Astrocyte (in vitro differentiated cells and primary cell): ENCODE results near the gene FRMD4A. TPM values are rescaled to one million over a fixed set of nuclear protein-coding genes. Genes with fewer than 3 reads are reported as not detected.

ENCODE experiments used
- DNase-seq: peaks from one replicate; pipeline ENCODE4 v3.0.0-alpha.2; 2010; ENCODE audit warnings: low read depth
- FAIRE-seq: peaks from 2 replicates; lab custom pipeline; 2011; peaks lifted over from hg19 to GRCh38; lab: Jason Lieb, UNC
- H2AFZ ChIP-seq: 2 replicates; pipeline ENCODE4 v1.6.0; 2012; ENCODE audit warnings: low read depth, low read length, inconsistent platforms
- H3K27ac ChIP-seq: 2 replicates; pipeline ENCODE4 v1.5.1; 2011; ENCODE audit warnings: low read depth, low read length, inconsistent platforms
- H3K27me3 ChIP-seq: 2 replicates; pipeline ENCODE4 v1.6.0; 2011; ENCODE audit warnings: low read length, inconsistent platforms; ENCODE audit not compliant: insufficient read depth
- H3K36me3 ChIP-seq: 2 replicates; pipeline ENCODE4 v1.5.1; 2011; ENCODE audit warnings: low read length, inconsistent platforms; ENCODE audit not compliant: insufficient read depth
- H3K4me1 ChIP-seq: 2 replicates; pipeline ENCODE4 v1.5.1; 2011; ENCODE audit warnings: low read length, inconsistent platforms; ENCODE audit not compliant: insufficient read depth
- H3K4me2 ChIP-seq: 2 replicates; pipeline ENCODE4 v1.6.0; 2012; ENCODE audit warnings: low read length, inconsistent platforms
- H3K4me3 ChIP-seq: 2 replicates; pipeline ENCODE4 v1.5.1; 2011; ENCODE audit warnings: low read depth, mild to moderate bottlenecking, low read length, inconsistent platforms; ENCODE audit not compliant: insufficient read depth
- H3K79me2 ChIP-seq: 2 replicates; pipeline ENCODE4 v1.6.0; 2012; ENCODE audit warnings: mild to moderate bottlenecking, low read length, inconsistent platforms; ENCODE audit not compliant: insufficient read depth
- H3K9ac ChIP-seq: 2 replicates; pipeline ENCODE4 v1.6.0; 2012; ENCODE audit warnings: mild to moderate bottlenecking, low read length, inconsistent platforms
- H3K9me3 ChIP-seq: 2 replicates; pipeline ENCODE4 v1.5.1; 2012; ENCODE audit warnings: low read depth, mild to moderate bottlenecking, low read length, inconsistent platforms; ENCODE audit not compliant: insufficient read depth
- H4K20me1 ChIP-seq: 2 replicates; pipeline ENCODE4 v1.6.0; 2012; ENCODE audit warnings: low read length, inconsistent platforms; ENCODE audit not compliant: insufficient read depth
- H3K27ac Mint-ChIP-seq: one replicate; pipeline ENCODE4 v1.8.0; 2021; ENCODE audit warnings: mild to moderate bottlenecking, mixed read lengths; ENCODE audit not compliant: unreplicated experiment
- H3K27me3 Mint-ChIP-seq: one replicate; pipeline ENCODE4 v1.8.0; 2021; ENCODE audit warnings: low read depth, mixed read lengths; ENCODE audit not compliant: unreplicated experiment
- H3K36me3 Mint-ChIP-seq: one replicate; pipeline ENCODE4 v1.8.0; 2021; ENCODE audit warnings: low read depth, mixed read lengths; ENCODE audit not compliant: unreplicated experiment
- H3K4me1 Mint-ChIP-seq: one replicate; pipeline ENCODE4 v1.8.0; 2021; ENCODE audit warnings: low read depth, mixed read lengths; ENCODE audit not compliant: unreplicated experiment
- H3K4me3 Mint-ChIP-seq: one replicate; pipeline ENCODE4 v1.8.0; 2021; ENCODE audit warnings: mild to moderate bottlenecking, moderate library complexity, mixed read lengths; ENCODE audit not compliant: unreplicated experiment
- H3K9me3 Mint-ChIP-seq: one replicate; pipeline ENCODE4 v1.8.0; 2021; ENCODE audit warnings: mild to moderate bottlenecking, mixed read lengths; ENCODE audit not compliant: unreplicated experiment
- CTCF ChIP-seq: IDR thresholded peaks from 2 replicates; pipeline ENCODE4 v1.5.1; 2011; ENCODE audit warnings: low read depth, mild to moderate bottlenecking, inconsistent platforms, low read length, moderate library complexity; ENCODE audit not compliant: insufficient read depth
- EZH2 ChIP-seq: IDR thresholded peaks from 2 replicates; pipeline ENCODE4 v1.6.1; 2012; ENCODE audit warnings: mild to moderate bottlenecking, low read length, inconsistent platforms; ENCODE audit not compliant: insufficient read depth
- total RNA-seq: library from RNA; stranded (reverse); gene quantifications from 2 replicates; pipeline ENCODE4 v1.2.1, GENCODE V29; 2021

Gene FRMD4A
- total RNA-seq, 1 donor from 2014 or later: 82.5 TPM

- Histone ChIP-seq H3K4me2 (no peak overlapping the region), H3K27ac (no peak overlapping the region), H3K79me2 (no peaks in the 10 kb centered on the region), H4K20me1 (no peaks in the 10 kb centered on the region), H3K27me3 (no peaks in the 10 kb centered on the region), H3K9ac (no peak overlapping the region), H3K9me3 (no peaks in the 10 kb centered on the region), H3K4me3 (no peak overlapping the region), H2AFZ (no peak overlapping the region), H3K36me3 (peaks cover 12% of the 10 kb centered on the region), H3K4me1 (no peaks in the 10 kb centered on the region)
- H3K36me3 Mint-ChIP-seq: peaks cover 5% of the 10 kb centered on the region
- FAIRE-seq (no peak), DNase-seq (no peak)
- no peaks in the 10 kb centered on the region for H3K9me3 Mint-ChIP-seq
- H3K27me3 Mint-ChIP-seq: no peaks in the 10 kb centered on the region
- peaks cover 12% of the 10 kb centered on the region for H3K4me1 Mint-ChIP-seq
- TF ChIP-seq EZH2 (no peak), CTCF (no peak)
- H3K4me3 Mint-ChIP-seq: no peak overlapping the region
- no peak overlapping the region for H3K27ac Mint-ChIP-seq
Observed at GRCh38 chr10:13604357-13605040, 726.2 kb downstream of the FRMD4A start.

- Mint-ChIP-seq H3K27ac (no peak overlapping the region), H3K36me3 (no peaks in the 10 kb centered on the region)
Observed at GRCh38 chr10:13597909-13598308, 732.8 kb downstream of the FRMD4A start.

More at GRCh38 chr10:13597909-13598308, 732.8 kb downstream of the FRMD4A start:
- no peak overlapping the region for H3K4me3 ChIP-seq
- H3K36me3 ChIP-seq: no peaks in the 10 kb centered on the region
- TF ChIP-seq EZH2: no peak
- no peak for TF ChIP-seq CTCF
- H3K9ac ChIP-seq: no peak overlapping the region
- no peak for FAIRE-seq
- H4K20me1 ChIP-seq: peaks cover 10% of the 10 kb centered on the region
- no peak overlapping the region for H3K27ac ChIP-seq
- H2AFZ ChIP-seq: no peak overlapping the region
- H3K79me2 ChIP-seq: peaks cover 24% of the 10 kb centered on the region
- Mint-ChIP-seq H3K4me3 (no peak overlapping the region), H3K9me3 (no peaks in the 10 kb centered on the region), H3K27me3 (no peaks in the 10 kb centered on the region), H3K4me1 (peaks cover 7% of the 10 kb centered on the region)
- no peaks in the 10 kb centered on the region for H3K9me3 ChIP-seq
- H3K4me2 ChIP-seq: no peak overlapping the region
- H3K4me1 ChIP-seq: no peaks in the 10 kb centered on the region
- DNase-seq: no peak
- H3K27me3 ChIP-seq: no peaks in the 10 kb centered on the region
